GM18505 (cell line): ENCODE data around the gene VSTM2B.
"Not testable (repeated sequence)": the region's sequence is repeated elsewhere in the genome, so short reads cannot be mapped to it uniquely, and the experiment has no call there.

ENCODE experiments used
- ATAC-seq: cut with Tn5 transposase; IDR thresholded peaks from one replicate; pipeline ENCODE4 v1.9.1; 2021; ENCODE audit not compliant: unreplicated experiment
- POLR2A ChIP-seq: IDR thresholded peaks from 4 replicates; pipeline ENCODE4 v1.6.1; 2011; ENCODE audit warnings: borderline replicate concordance; ENCODE audit not compliant: insufficient read depth, insufficient read length; ENCODE audit errors: extremely low read depth

The VSTM2B gene

GRCh38 chr19:29547981-29548380, 22.2 kb downstream of the VSTM2B start:
- no peak for TF ChIP-seq POLR2A
- ATAC-seq: no peak

GRCh38 chr19:29548483-29549085, 22.8 kb downstream of the VSTM2B start:
- ATAC-seq: no peak
- no peak for TF ChIP-seq POLR2A

GRCh38 chr19:29549105-29550070, 23.6 kb downstream of the VSTM2B start:
- no peak for TF ChIP-seq POLR2A
- no peak for ATAC-seq

- no peak for ATAC-seq
- no peak for TF ChIP-seq POLR2A
These were observed 25.1 kb downstream of the VSTM2B start for GRCh38 chr19:29550896-29551295.

- no peak for ATAC-seq
- no peak for TF ChIP-seq POLR2A
These were observed 26.0 kb downstream of the VSTM2B start for GRCh38 chr19:29551774-29552173.

GRCh38 chr19:29552454-29553280, 26.9 kb downstream of the VSTM2B start:
- no peak for TF ChIP-seq POLR2A

GRCh38 chr19:29554149-29554548, 28.4 kb downstream of the VSTM2B start:
- ATAC-seq: no peak
- no peak for TF ChIP-seq POLR2A

More at GRCh38 chr19:29552454-29553280, 26.9 kb downstream of the VSTM2B start:
- no peak for ATAC-seq

GRCh38 chr19:29559110-29559509, 33.3 kb downstream of the VSTM2B start:
- not testable (repeated sequence) for ATAC-seq

- no peak for ATAC-seq
- TF ChIP-seq POLR2A: no peak
These were observed 33.9 kb downstream of the VSTM2B start for GRCh38 chr19:29559743-29560142.

- no peak for ATAC-seq
- no peak for TF ChIP-seq POLR2A
These were observed 34.7 kb downstream of the VSTM2B start for GRCh38 chr19:29560313-29561075.

- TF ChIP-seq POLR2A: no peak
- no peak for ATAC-seq
These were observed 35.8 kb downstream of the VSTM2B start for GRCh38 chr19:29561601-29562000.
